Endothelial cell of umbilical vein (primary cell): ENCODE measurements around the gene CLDN9. TPM values are rescaled to one million over a fixed set of nuclear protein-coding genes. Genes with fewer than 3 reads are reported as not detected.

ENCODE experiments used
- BruUV-seq: library from RNA; stranded (reverse); fragments of 400-500 nt; replicated peaks from 2 replicates; lab custom pipeline; 2021; lab: Mats Ljungman, UMichigan
- CTCF ChIA-PET: fragments of 300-600, 350-600 bp; sonication (Branson Sonifier 250); formaldehyde crosslinking; loops from one replicate; lab custom pipeline; 2021; ENCODE audit warnings: antibody characterized with exemption, inconsistent platforms; lab: Charles Lee
- POLR2A ChIA-PET: fragments of 300-600, 350-600 bp; sonication (Branson Sonifier 250); formaldehyde crosslinking; loops from one replicate; lab custom pipeline; 2021; ENCODE audit warnings: antibody characterized with exemption, inconsistent platforms; lab: Charles Lee
- DNase-seq: peaks from one replicate; pipeline ENCODE4 v3.0.0-alpha.2; 2011; ENCODE audit warnings: low read depth, low spot score
- FAIRE-seq: peaks from 2 replicates; lab custom pipeline; 2011; peaks lifted over from hg19 to GRCh38; lab: Jason Lieb, UNC
- H2AFZ ChIP-seq: 2 replicates; pipeline ENCODE4 v1.6.0; 2012; ENCODE audit warnings: low read depth, low read length, control low read depth, inconsistent platforms
- H3K27ac ChIP-seq: 2 replicates; pipeline ENCODE4 v1.5.1; 2011; ENCODE audit warnings: low read depth, mild to moderate bottlenecking, control low read depth, low read length, moderate library complexity; ENCODE audit not compliant: insufficient read depth
- H3K27me3 ChIP-seq, 2 experiments: 2 replicates each; pipeline versions ENCODE4 v1.6.0 to v1.6.1; 2011; ENCODE audit warnings: low read length in 2 of 2, mixed read lengths in 1 of 2; ENCODE audit not compliant: control insufficient read depth in 2 of 2, insufficient read depth in 2 of 2
- H3K36me3 ChIP-seq, 2 experiments: 2 replicates in 1 of 2; 3 replicates in 1 of 2; pipeline ENCODE4 v1.5.1; 2011; ENCODE audit warnings: low read length in 2 of 2, mild to moderate bottlenecking in 1 of 2, moderate library complexity in 1 of 2; ENCODE audit not compliant: control insufficient read depth in 2 of 2, insufficient read depth in 2 of 2; ENCODE audit errors: extremely low read depth in 1 of 2
- H3K4me1 ChIP-seq: 3 replicates; pipeline ENCODE4 v1.5.1; 2011; ENCODE audit warnings: mild to moderate bottlenecking, low read length; ENCODE audit not compliant: control insufficient read depth, insufficient read depth; ENCODE audit errors: extremely low read depth
- H3K4me2 ChIP-seq: 2 replicates; pipeline ENCODE4 v1.6.1; 2011; ENCODE audit warnings: low read length, control low read depth, mixed read lengths; ENCODE audit not compliant: insufficient read depth
- H3K4me3 ChIP-seq, 3 experiments: fragments of 200-600 bp in 1 of 3; sonication (generic), shearing (Covaris generic) in 1 of 3; replicated peaks in 1 of 3; 2 replicates each; pipeline ENCODE4 v1.5.1; 2011 to 2016; ENCODE audit warnings: control low read depth in 3 of 3, low read length in 3 of 3, mild to moderate bottlenecking in 2 of 3, inconsistent platforms in 1 of 3, low read depth in 1 of 3, moderate library complexity in 1 of 3; ENCODE audit not compliant: insufficient read depth in 1 of 3
- H3K79me2 ChIP-seq: 2 replicates; pipeline ENCODE4 v1.6.0; 2012; ENCODE audit warnings: low read length, inconsistent platforms; ENCODE audit not compliant: control insufficient read depth, insufficient read depth
- H3K9ac ChIP-seq: replicated peaks from 2 replicates; pipeline ENCODE3; 2011; ENCODE audit warnings: low read length, control low read depth; ENCODE audit not compliant: insufficient read depth; ENCODE audit errors: extremely low read depth
- H3K9me1 ChIP-seq: replicated peaks from 3 replicates; pipeline ENCODE4 v1.6.0; 2011; ENCODE audit warnings: mild to moderate bottlenecking, low read length; ENCODE audit not compliant: control insufficient read depth, insufficient read depth; ENCODE audit errors: extremely low read depth
- H3K9me3 ChIP-seq: replicated peaks from 2 replicates; pipeline ENCODE4 v1.5.1; 2012; ENCODE audit warnings: low read length, inconsistent platforms; ENCODE audit not compliant: control insufficient read depth, insufficient read depth
- H4K20me1 ChIP-seq: replicated peaks from 2 replicates; pipeline ENCODE3; 2011; ENCODE audit warnings: mild to moderate bottlenecking, low read length; ENCODE audit not compliant: control insufficient read depth, insufficient read depth; ENCODE audit errors: extremely low read depth
- CTCF ChIP-seq, 2 donors: IDR thresholded peaks; 1 replicate in 1 of 2; 2 replicates in 1 of 2; pipeline ENCODE4 v1.5.1; 2011; ENCODE audit warnings: low read length in 2 of 2, mild to moderate bottlenecking in 2 of 2, moderate library complexity in 2 of 2, control low read depth in 1 of 2, inconsistent platforms in 1 of 2, low read depth in 1 of 2; ENCODE audit not compliant: insufficient read depth in 1 of 2; ENCODE audit errors: extremely low read depth in 1 of 2
- EZH2 ChIP-seq: IDR thresholded peaks from 2 replicates; pipeline ENCODE4 v1.6.1; 2012; ENCODE audit warnings: borderline replicate concordance, low read depth, mild to moderate bottlenecking, moderate library complexity, low read length, inconsistent platforms; ENCODE audit not compliant: severe bottlenecking
- FOS ChIP-seq: IDR thresholded peaks from 2 replicates; pipeline ENCODE4 v1.6.1; 2011; ENCODE audit warnings: mild to moderate bottlenecking, low read length, moderate library complexity, borderline replicate concordance; ENCODE audit not compliant: insufficient read depth
- GATA2 ChIP-seq: IDR thresholded peaks from 2 replicates; pipeline ENCODE4 v1.7.0; 2011; ENCODE audit warnings: low read depth, mild to moderate bottlenecking, moderate library complexity, mixed read lengths, low read length; ENCODE audit not compliant: insufficient read length, insufficient read depth
- MAX ChIP-seq: IDR thresholded peaks from 2 replicates; pipeline ENCODE4 v1.6.1; 2011; ENCODE audit not compliant: insufficient read depth, insufficient read length
- MYC ChIP-seq: IDR thresholded peaks from one replicate; pipeline ENCODE4 v1.6.1; 2011; ENCODE audit warnings: mild to moderate bottlenecking, low read depth, low read length
- POLR2A ChIP-seq: IDR thresholded peaks from 2 replicates; pipeline ENCODE4 v1.6.1; 2012; ENCODE audit warnings: low read depth, mild to moderate bottlenecking, control low read depth, low read length
- POLR2AphosphoS5 ChIP-seq: IDR thresholded peaks from 2 replicates; pipeline ENCODE4 v1.6.1; 2012; ENCODE audit warnings: low read depth, mild to moderate bottlenecking, control low read depth, low read length, moderate library complexity; ENCODE audit not compliant: insufficient read depth
- dilution Hi-C: fragments of 300-500 bp; cut with MboI; formaldehyde crosslinking; loops from one replicate; pipeline ENCODE4 v1.15.0; 2019; ENCODE audit warnings: low sequenced_read_pairs; ENCODE audit not compliant: extremely low pct_ligation_motif_present
- intact Hi-C: fragments of 100-400 bp; cut with micrococcal nuclease; formaldehyde crosslinking; loops from one replicate; pipeline ENCODE4 v1.10.0; 2022
- polyA plus RNA-seq, 4 experiments: library from polyadenylated mRNA; depleted of rRNA in 3 of 4; stranded (reverse) in 3 of 4; unstranded in 1 of 4; fragments of >200 nt; gene quantifications; 2 replicates each; pipeline versions ENCODE4 v1.2.1 to v1.2.3, GENCODE V29; 2011 to 2012; ENCODE audit warnings: missing spikeins in 1 of 4
- total RNA-seq: library from RNA; stranded (reverse); gene quantifications from 2 replicates; pipeline ENCODE4 v1.2.3, GENCODE V29; 2021

CLDN9 gene
- total and polyA plus RNA-seq, 2 donors (not counting 3 experiments of a cell fraction or from before 2014, with no cell fraction given), result 0.06 TPM; not detected in 1

GRCh38 chr16:2991566-2992261 lies 21.0 kb upstream of the CLDN9 start:
- CTCF ChIA-PET, result interaction anchor here (0.9 to 1.0 kb wide), 3 partner anchors 9 to 40 kb away, joined by 3 to 4 read pairs (median 3); no protein-coding TSS in a partner anchor

More at GRCh38 chr16:2991566-2992261, 21.0 kb upstream of the CLDN9 start:
- no peaks in the 10 kb centered on the region for H4K20me1 ChIP-seq
- POLR2A ChIA-PET, result no interaction called here
- H3K9ac ChIP-seq, result no peak overlapping the region
- no peak for TF ChIP-seq MAX
- TF ChIP-seq CTCF (IDR thresholded peaks at IDR 0.05; ENCODE audit: extremely low read depth in 1 of 2, insufficient read depth in 1 of 2, low read depth in 1 of 2, low read length in 2 of 2), result no peak
- TF ChIP-seq POLR2A, result no peak
- TF ChIP-seq EZH2, result no peak
- TF ChIP-seq GATA2, result no peak
- no peak for TF ChIP-seq FOS
- no peak for TF ChIP-seq POLR2AphosphoS5
- TF ChIP-seq MYC, result no peak
- no peaks in the 10 kb centered on the region for H3K9me1 ChIP-seq
- intact Hi-C loops, result no loop called here
- H2AFZ ChIP-seq, result no peak overlapping the region
- H3K27me3 ChIP-seq, result peaks cover 0 to 5% of the 10 kb centered on the region in 2 experiments
- FAIRE-seq, result no peak
- H3K9me3 ChIP-seq, result no peaks in the 10 kb centered on the region
- H3K79me2 ChIP-seq, result no peaks in the 10 kb centered on the region
- H3K36me3 ChIP-seq, result no peaks in the 10 kb centered on the region
- no peak overlapping the region for H3K4me2 ChIP-seq
- dilution Hi-C loops, result no loop called here
- DNase-seq, result no peak
- no peak overlapping the region for H3K27ac ChIP-seq
- no TSS peak for BruUV-seq
- H3K4me1 ChIP-seq, result no peaks in the 10 kb centered on the region
- no peak overlapping the region for H3K4me3 ChIP-seq
